ENCODE data around the gene SLC18A2.

DNA sequence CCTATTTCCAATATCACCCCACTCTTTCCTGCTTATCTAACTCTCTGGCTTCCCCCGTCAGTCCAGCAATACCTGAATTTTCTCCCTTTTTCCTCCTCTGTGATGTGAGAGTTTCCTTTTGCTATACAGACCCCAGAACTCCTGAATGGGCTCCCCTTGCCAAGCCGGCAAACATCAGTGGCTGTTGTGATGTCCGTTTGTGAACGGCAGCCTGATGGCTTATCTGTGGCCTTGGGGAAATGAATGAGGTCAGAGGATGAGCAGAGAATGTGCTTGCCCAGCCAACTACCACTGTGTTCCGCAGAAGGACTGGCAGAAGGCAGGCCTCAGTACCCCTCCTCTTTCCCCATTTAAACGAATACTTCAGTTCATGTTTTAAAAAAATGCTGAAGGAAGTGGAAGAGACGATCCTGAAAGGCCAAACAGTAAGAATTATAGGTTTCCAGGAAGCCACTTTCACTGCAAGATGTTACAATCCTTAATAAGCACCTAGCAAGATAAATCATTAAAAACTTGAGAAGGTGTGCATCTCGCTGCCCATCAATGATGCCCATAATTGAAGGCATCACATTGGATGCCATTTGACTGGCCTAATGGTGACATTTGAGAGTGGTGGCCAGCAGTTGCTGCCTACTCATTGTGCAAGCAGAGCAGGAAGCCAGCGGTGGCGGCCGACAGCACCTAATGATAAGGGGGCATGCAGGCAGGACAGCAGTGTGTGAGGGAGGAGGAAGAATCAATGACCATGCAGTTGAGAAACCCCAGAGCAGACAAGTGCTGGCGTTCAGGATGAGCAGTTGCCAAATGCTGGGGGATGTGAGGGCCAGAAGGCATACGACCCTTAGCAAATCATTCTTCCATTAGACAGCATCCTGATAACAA is 31.5 kb downstream of the SLC18A2 start:
- TF ChIP-seq, protein P1, sequence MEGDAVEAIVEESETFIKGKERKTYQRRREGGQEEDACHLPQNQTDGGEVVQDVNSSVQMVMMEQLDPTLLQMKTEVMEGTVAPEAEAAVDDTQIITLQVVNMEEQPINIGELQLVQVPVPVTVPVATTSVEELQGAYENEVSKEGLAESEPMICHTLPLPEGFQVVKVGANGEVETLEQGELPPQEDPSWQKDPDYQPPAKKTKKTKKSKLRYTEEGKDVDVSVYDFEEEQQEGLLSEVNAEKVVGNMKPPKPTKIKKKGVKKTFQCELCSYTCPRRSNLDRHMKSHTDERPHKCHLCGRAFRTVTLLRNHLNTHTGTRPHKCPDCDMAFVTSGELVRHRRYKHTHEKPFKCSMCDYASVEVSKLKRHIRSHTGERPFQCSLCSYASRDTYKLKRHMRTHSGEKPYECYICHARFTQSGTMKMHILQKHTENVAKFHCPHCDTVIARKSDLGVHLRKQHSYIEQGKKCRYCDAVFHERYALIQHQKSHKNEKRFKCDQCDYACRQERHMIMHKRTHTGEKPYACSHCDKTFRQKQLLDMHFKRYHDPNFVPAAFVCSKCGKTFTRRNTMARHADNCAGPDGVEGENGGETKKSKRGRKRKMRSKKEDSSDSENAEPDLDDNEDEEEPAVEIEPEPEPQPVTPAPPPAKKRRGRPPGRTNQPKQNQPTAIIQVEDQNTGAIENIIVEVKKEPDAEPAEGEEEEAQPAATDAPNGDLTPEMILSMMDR (IDR thresholded peaks at IDR 0.05): no peak
- no peak for TF ChIP-seq POLR2A (IDR thresholded peaks at IDR 0.05)
